ENCODE measurements around the gene BCKDHB. TPM values are rescaled to one million over a fixed set of nuclear protein-coding genes. Genes with fewer than 3 reads are reported as not detected.

BCKDHB gene
- total and polyA plus RNA-seq, 8 donors, result 7.8 to 44.6 (median 20.3) TPM

GRCh38 chr6:80156221-80156620 is 49.8 kb downstream of the BCKDHB start:
- intact Hi-C loops (cut with DNase I; ENCODE audit: low total_unique reads), result no loop called here
- Histone ChIP-seq H3K36me3 (no peaks in the 10 kb centered on the region), H3K4me1 (peaks cover 0 to 4% (median 0%) of the 10 kb centered on the region in 4 donors), H3K9me3 (no peaks in the 10 kb centered on the region), H3K27me3 (no peaks in the 10 kb centered on the region), H3K27ac (no peak overlapping the region), H3K4me3 (no peak overlapping the region)
- DNase-seq, result no peak
- TF ChIP-seq POLR2A (IDR thresholded peaks at IDR 0.05) (no peak), CTCF (IDR thresholded peaks at IDR 0.05) (no peak), EP300 (IDR thresholded peaks at IDR 0.05) (no peak), POLR2AphosphoS5 (IDR thresholded peaks at IDR 0.05) (no peak)

DNA sequence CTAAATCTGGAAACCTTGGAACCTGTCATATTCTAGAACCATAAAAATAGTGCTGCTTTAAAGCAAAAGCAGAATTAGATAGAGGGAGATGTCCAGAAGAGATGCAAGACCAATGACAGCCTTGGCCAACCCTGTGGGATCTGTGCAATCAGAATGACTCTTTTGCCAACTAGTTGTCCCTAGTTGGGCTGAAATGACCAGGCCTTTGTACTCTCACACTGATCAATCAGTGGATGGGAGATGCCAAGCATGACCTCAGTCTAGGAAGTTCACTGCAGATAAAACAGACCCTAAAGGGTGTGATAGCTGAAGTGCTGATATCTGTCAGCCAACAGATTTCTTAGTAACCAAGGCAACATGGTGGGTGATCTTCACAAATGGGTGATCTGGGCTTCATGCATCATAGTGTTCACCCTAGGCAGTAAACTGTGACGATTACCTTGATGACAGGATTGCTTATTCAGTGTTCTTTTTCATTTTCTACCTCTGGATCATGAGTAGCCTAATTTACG is 52.1 kb downstream of the BCKDHB start:
- no peak overlapping the region for H3K27ac ChIP-seq
- no peaks in the 10 kb centered on the region for H3K27me3 ChIP-seq
- TF ChIP-seq POLR2A (IDR thresholded peaks at IDR 0.05), result no peak
- TF ChIP-seq CTCF (IDR thresholded peaks at IDR 0.05), result no peak
- no peak for TF ChIP-seq EP300 (IDR thresholded peaks at IDR 0.05)
- TF ChIP-seq POLR2AphosphoS5 (IDR thresholded peaks at IDR 0.05), result no peak
- H3K9me3 ChIP-seq, result no peaks in the 10 kb centered on the region
- no peak overlapping the region for H3K4me3 ChIP-seq
- no peaks in the 10 kb centered on the region for H3K36me3 ChIP-seq
- intact Hi-C loops (cut with DNase I; ENCODE audit: low total_unique reads), result no loop called here
- peaks cover 0 to 5% (median 4%) of the 10 kb centered on the region in 4 donors for H3K4me1 ChIP-seq
- whole genome bisulfite sequencing, 5 donors, result 88 to 93% (median 91%) methylated on average over 2 of the region's 2 CpGs
- DNase-seq, result no peak

DNA sequence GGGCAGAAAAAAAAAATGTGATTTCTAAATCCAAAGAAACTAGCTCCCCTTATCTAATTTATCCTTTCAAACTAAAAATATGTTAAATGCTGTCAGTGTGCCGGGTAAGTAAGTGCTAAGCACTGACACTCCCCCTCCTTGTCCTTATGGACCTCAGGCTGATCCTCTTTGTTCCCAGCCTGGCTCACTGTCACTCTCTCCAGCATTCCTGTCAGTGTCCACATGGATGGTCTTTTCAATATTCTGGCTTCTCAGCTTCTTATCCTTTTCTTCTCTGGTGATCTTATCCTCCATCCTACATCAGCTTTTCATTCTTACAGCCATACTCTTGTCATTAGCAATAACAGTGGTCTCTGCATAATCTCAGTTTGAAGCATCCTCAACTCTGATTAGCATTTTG is 55.0 kb downstream of the BCKDHB start:
- intact Hi-C loops (cut with DNase I; ENCODE audit: low total_unique reads), result no loop called here
- H3K36me3 ChIP-seq, result no peaks in the 10 kb centered on the region
- no peak overlapping the region for H3K4me3 ChIP-seq
- no peaks in the 10 kb centered on the region for H3K9me3 ChIP-seq
- no peak overlapping the region for H3K27ac ChIP-seq
- peaks cover 0 to 13% (median 9%) of the 10 kb centered on the region in 4 donors for H3K4me1 ChIP-seq
- DNase-seq, result no peak
- H3K27me3 ChIP-seq, result no peaks in the 10 kb centered on the region
- TF ChIP-seq EP300 (IDR thresholded peaks at IDR 0.05) (no peak), CTCF (IDR thresholded peaks at IDR 0.05) (no peak), POLR2AphosphoS5 (IDR thresholded peaks at IDR 0.05) (no peak), POLR2A (IDR thresholded peaks at IDR 0.05) (no peak)
- WGBS, 5 donors, result 88 to 97% (median 97%) methylated on average over 1 of the region's 1 CpG

DNA sequence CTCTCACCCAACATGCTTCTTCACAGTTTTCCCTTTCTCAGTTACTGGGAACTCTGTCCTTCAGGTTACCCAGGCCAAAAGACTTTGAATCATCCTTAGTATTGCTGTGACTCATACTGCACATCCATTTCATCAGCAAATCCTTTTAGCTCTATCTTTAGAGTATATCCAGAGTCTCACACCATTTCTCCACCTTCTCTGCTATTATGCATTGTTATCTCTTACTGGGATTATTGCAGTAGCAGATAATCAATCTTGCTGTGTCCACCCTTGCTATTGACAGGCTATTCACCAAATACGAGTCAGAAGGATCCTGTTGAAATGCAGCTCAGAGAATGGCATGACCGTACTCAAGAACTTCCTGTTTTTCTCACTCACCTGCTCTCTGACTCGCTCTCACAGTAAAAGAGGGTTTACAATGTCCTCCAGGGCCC is 57.3 kb downstream of the BCKDHB start:
- Histone ChIP-seq H3K27me3 (no peaks in the 10 kb centered on the region), H3K9me3 (no peaks in the 10 kb centered on the region), H3K4me1 (peaks cover 0 to 13% (median 9%) of the 10 kb centered on the region in 4 donors), H3K4me3 (no peak overlapping the region), H3K36me3 (peaks cover 0 to 13% (median 5%) of the 10 kb centered on the region in 4 donors), H3K27ac (no peak overlapping the region)
- intact Hi-C loops (cut with DNase I; ENCODE audit: low total_unique reads), result no loop called here
- TF ChIP-seq POLR2A (IDR thresholded peaks at IDR 0.05), result no peak
- DNase-seq, result no peak
- 64 to 72% (median 67%) methylated on average over 3 of the region's 3 CpGs for WGBS, 5 donors

DNA sequence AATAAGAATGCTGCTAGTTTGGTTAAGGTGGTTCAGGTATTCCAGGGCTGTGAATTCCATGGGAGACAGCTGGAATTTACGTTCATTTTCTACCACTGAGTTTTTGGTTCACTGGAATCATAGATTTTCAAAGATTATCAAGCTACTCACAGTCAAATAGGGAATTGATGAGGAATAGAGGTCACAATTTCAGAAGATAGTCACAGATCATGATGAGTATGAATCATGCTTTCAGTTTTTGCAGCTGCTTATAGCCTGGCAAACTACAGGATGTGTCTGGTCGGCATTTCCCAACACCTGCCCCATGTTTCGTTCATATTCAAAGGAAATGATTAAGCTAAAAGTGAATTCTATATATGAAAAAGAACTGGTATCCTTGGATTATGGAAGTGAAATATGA is 58.7 kb downstream of the BCKDHB start:
- Histone ChIP-seq H3K27me3 (no peaks in the 10 kb centered on the region), H3K36me3 (peaks cover 0 to 13% (median 5%) of the 10 kb centered on the region in 4 donors), H3K4me1 (peaks cover 0 to 13% (median 9%) of the 10 kb centered on the region in 4 donors), H3K27ac (no peak overlapping the region), H3K9me3 (no peaks in the 10 kb centered on the region), H3K4me3 (no peak overlapping the region)
- no peak for DNase-seq
- 72 to 87% (median 75%) methylated on average over 3 of the region's 3 CpGs for WGBS, 5 donors
- TF ChIP-seq POLR2A (IDR thresholded peaks at IDR 0.05), result no peak
- intact Hi-C loops (cut with DNase I; ENCODE audit: low total_unique reads), result no loop called here

Data from stomach (tissue), 9 donors.